Measurements from ENCODE around the gene BNIP3.
"Not testable (repeated sequence)": the region's sequence is repeated elsewhere in the genome, so short reads cannot be mapped to it uniquely, and the experiment has no call there.

GRCh38 chr10:131987786-131988185, 6.1 kb upstream of the BNIP3 start:
- TF ChIP-seq, protein P1, sequence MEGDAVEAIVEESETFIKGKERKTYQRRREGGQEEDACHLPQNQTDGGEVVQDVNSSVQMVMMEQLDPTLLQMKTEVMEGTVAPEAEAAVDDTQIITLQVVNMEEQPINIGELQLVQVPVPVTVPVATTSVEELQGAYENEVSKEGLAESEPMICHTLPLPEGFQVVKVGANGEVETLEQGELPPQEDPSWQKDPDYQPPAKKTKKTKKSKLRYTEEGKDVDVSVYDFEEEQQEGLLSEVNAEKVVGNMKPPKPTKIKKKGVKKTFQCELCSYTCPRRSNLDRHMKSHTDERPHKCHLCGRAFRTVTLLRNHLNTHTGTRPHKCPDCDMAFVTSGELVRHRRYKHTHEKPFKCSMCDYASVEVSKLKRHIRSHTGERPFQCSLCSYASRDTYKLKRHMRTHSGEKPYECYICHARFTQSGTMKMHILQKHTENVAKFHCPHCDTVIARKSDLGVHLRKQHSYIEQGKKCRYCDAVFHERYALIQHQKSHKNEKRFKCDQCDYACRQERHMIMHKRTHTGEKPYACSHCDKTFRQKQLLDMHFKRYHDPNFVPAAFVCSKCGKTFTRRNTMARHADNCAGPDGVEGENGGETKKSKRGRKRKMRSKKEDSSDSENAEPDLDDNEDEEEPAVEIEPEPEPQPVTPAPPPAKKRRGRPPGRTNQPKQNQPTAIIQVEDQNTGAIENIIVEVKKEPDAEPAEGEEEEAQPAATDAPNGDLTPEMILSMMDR (IDR thresholded peaks at IDR 0.05; ENCODE audit: borderline replicate concordance, extremely low read depth, low read length, poor library complexity, severe bottlenecking) = not testable (repeated sequence)
- not testable (repeated sequence) for TF ChIP-seq EZH2 (IDR thresholded peaks at IDR 0.05; ENCODE audit: borderline replicate concordance, low read depth, low read length, severe bottlenecking)
